Glutamatergic neuron (in vitro differentiated cells): ENCODE results near the gene ALX1. TPM values are rescaled to one million over a fixed set of nuclear protein-coding genes. Genes with fewer than 3 reads are reported as not detected.
A peak's percentile ranks its signal among the peaks of the same experiment; 100 is the strongest.

Experiments used
- DNase-seq: peaks from one replicate; pipeline ENCODE4 v3.0.0; 2022
- H3K27ac Mint-ChIP-seq: one replicate; pipeline ENCODE4 v1.8.0; 2020; ENCODE audit warnings: mild to moderate bottlenecking, mixed read lengths, inconsistent platforms; ENCODE audit not compliant: unreplicated experiment
- H3K27me3 Mint-ChIP-seq: one replicate; pipeline ENCODE4 v1.8.0; 2020; ENCODE audit warnings: mild to moderate bottlenecking, moderate library complexity, mixed read lengths, inconsistent platforms; ENCODE audit not compliant: unreplicated experiment
- H3K36me3 Mint-ChIP-seq: one replicate; pipeline ENCODE4 v1.8.0; 2020; ENCODE audit warnings: mild to moderate bottlenecking, mixed read lengths, inconsistent platforms; ENCODE audit not compliant: unreplicated experiment
- H3K4me1 Mint-ChIP-seq: one replicate; pipeline ENCODE4 v1.8.0; 2020; ENCODE audit warnings: mild to moderate bottlenecking, low read depth, mixed read lengths, inconsistent platforms; ENCODE audit not compliant: unreplicated experiment
- H3K4me3 Mint-ChIP-seq: one replicate; pipeline ENCODE4 v1.8.0; 2020; ENCODE audit warnings: mild to moderate bottlenecking, mixed read lengths, inconsistent platforms; ENCODE audit not compliant: unreplicated experiment
- H3K9me3 Mint-ChIP-seq: one replicate; pipeline ENCODE4 v1.8.0; 2020; ENCODE audit warnings: mild to moderate bottlenecking, moderate library complexity, mixed read lengths, inconsistent platforms; ENCODE audit not compliant: unreplicated experiment
- CTCF ChIP-seq: fragments of 200-600 bp; sonication (generic); IDR thresholded peaks from one replicate; pipeline ENCODE4 v1.5.0; 2021; ENCODE audit not compliant: partially characterized antibody, unreplicated experiment
- total RNA-seq: library from RNA; stranded (reverse); fragmentation: NEBNext Ultra II Directional; extraction: Animal tissue kit (Norgen Biotek cat#: 25700); gene quantifications from one replicate; pipeline ENCODE4 v1.2.1, GENCODE V29; 2021; ENCODE audit not compliant: unreplicated experiment

Gene ALX1
- total RNA-seq, 1 donor from 2014 or later: 3.8 TPM

DNA sequence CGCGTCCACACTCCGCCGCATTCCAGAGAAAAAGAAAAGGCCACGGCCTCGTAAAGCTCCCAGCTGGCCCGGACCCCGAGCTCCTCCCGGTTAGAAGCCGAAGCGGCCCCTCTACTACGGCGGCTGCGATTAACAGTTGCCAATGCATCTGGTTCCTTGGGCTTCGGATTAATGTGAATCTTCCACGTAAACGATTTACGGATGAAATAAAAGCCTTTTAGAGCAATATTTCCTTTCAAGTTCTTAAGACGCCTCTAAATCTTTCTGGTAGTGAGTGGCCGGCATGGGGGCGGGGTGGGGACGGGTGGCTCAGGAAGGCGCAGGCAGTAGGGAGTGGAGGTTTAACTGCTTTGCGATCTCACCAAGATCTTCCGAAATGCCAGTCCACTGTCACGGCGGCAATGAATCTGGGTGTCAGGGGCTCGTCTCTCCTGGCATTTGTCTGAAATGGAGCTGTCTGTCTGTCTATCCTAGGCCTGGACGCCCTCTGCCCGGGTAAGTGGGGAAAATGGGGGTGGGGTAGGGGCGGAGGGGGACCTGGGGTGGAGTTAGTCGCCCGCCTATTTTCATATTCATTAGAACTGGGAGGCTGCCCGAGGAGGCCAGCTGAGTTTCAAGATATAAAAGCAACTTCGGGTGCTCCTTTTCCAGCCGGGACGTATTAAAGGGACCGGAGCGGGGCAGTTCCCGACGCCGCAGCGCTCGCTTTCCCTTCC lies 413 bp upstream of the ALX1 start:
- H3K4me1 Mint-ChIP-seq: peaks cover 14% of the 10 kb centered on the region
- no peak overlapping the region for H3K27ac Mint-ChIP-seq
- peak; percentile 42 for DNase-seq

GRCh38 chr12:85280984-85281630 lies 1.1 kb downstream of the ALX1 start:
- DNase-seq: no peak
- no peaks in the 10 kb centered on the region for H3K36me3 Mint-ChIP-seq
- peaks cover 10% of the 10 kb centered on the region for H3K27me3 Mint-ChIP-seq
- H3K27ac Mint-ChIP-seq: peak overlapping the region; percentile 92
- peaks cover 20% of the 10 kb centered on the region for H3K4me1 Mint-ChIP-seq
- peaks cover 15% of the 10 kb centered on the region for H3K9me3 Mint-ChIP-seq
- H3K4me3 Mint-ChIP-seq: peak overlapping the region; percentile 96
- no peak for TF ChIP-seq CTCF

More for the DNA sequence above, 413 bp upstream of the ALX1 start:
- peak overlapping the region; percentile 96 for H3K4me3 Mint-ChIP-seq
- peaks cover 15% of the 10 kb centered on the region for H3K9me3 Mint-ChIP-seq
- peaks cover 11% of the 10 kb centered on the region for H3K27me3 Mint-ChIP-seq
- no peak for TF ChIP-seq CTCF
- H3K36me3 Mint-ChIP-seq: no peaks in the 10 kb centered on the region

- Mint-ChIP-seq H3K27ac (peak overlapping the region; percentile 23), H3K27me3 (peaks cover 4% of the 10 kb centered on the region), H3K9me3 (peaks cover 12% of the 10 kb centered on the region), H3K4me1 (peaks cover 20% of the 10 kb centered on the region), H3K4me3 (peak overlapping the region; percentile 96), H3K36me3 (no peaks in the 10 kb centered on the region)
- no peak for DNase-seq
- no peak for TF ChIP-seq CTCF
These were observed 1.8 kb downstream of the ALX1 start for GRCh38 chr12:85281636-85282312.

- Mint-ChIP-seq H3K27me3 (no peaks in the 10 kb centered on the region), H3K9me3 (peaks cover 8% of the 10 kb centered on the region), H3K4me3 (no peak overlapping the region), H3K27ac (no peak overlapping the region), H3K4me1 (peaks cover 18% of the 10 kb centered on the region), H3K36me3 (no peaks in the 10 kb centered on the region)
- no peak for DNase-seq
- no peak for TF ChIP-seq CTCF
These were observed 3.5 kb downstream of the ALX1 start for GRCh38 chr12:85283560-85283959.
